H9 (cell line): Measurements from ENCODE around the gene SCRN2. TPM values are rescaled to one million over a fixed set of nuclear protein-coding genes. Genes with fewer than 3 reads are reported as not detected.
A peak's percentile ranks its signal among the peaks of the same experiment; 100 is the strongest.

ENCODE experiments used
- DNase-seq: peaks from one replicate; pipeline ENCODE4 v3.0.0-alpha.2; 2017
- H2AFZ ChIP-seq: one replicate; pipeline ENCODE4 v1.6.1; 2013; ENCODE audit warnings: mild to moderate bottlenecking, low read length, control low read depth, moderate library complexity
- H2AK5ac ChIP-seq: 2 replicates; pipeline ENCODE4 v1.6.1; 2013; ENCODE audit warnings: low read length, control low read depth, mixed read lengths; ENCODE audit not compliant: insufficient read length
- H2BK120ac ChIP-seq: one replicate; pipeline ENCODE4 v1.6.1; 2013; ENCODE audit warnings: low read depth, mild to moderate bottlenecking, low read length, control low read depth, inconsistent platforms; ENCODE audit not compliant: poor library complexity, severe bottlenecking
- H2BK12ac ChIP-seq: 2 replicates; pipeline ENCODE4 v1.6.1; 2013; ENCODE audit warnings: low read length, control low read depth, mixed read lengths, low read depth; ENCODE audit not compliant: insufficient read length
- H2BK15ac ChIP-seq: 2 replicates; pipeline ENCODE4 v1.6.1; 2013; ENCODE audit warnings: low read depth, low read length, control low read depth
- H2BK20ac ChIP-seq: one replicate; pipeline ENCODE4 v1.6.1; 2013; ENCODE audit warnings: low read depth, mild to moderate bottlenecking, low read length, control low read depth, inconsistent platforms; ENCODE audit not compliant: poor library complexity, severe bottlenecking
- H2BK5ac ChIP-seq: 2 replicates; pipeline ENCODE4 v1.6.1; 2013; ENCODE audit warnings: low read length, control low read depth, mixed read lengths; ENCODE audit not compliant: insufficient read length
- H3K14ac ChIP-seq: 2 replicates; pipeline ENCODE4 v1.6.1; 2013; ENCODE audit warnings: low read length, control low read depth; ENCODE audit not compliant: insufficient read depth
- H3K18ac ChIP-seq: 2 replicates; pipeline ENCODE4 v1.6.1; 2013; ENCODE audit warnings: low read depth, mild to moderate bottlenecking, mixed read lengths, low read length, control low read depth; ENCODE audit not compliant: insufficient read length
- H3K23ac ChIP-seq: 2 replicates; pipeline ENCODE4 v1.6.1; 2013; ENCODE audit warnings: low read length, control low read depth, mixed read lengths, low read depth; ENCODE audit not compliant: insufficient read length
- H3K23me2 ChIP-seq: 2 replicates; pipeline ENCODE4 v1.6.1; 2013; ENCODE audit warnings: low read depth, mild to moderate bottlenecking, mixed read lengths, low read length, control low read depth; ENCODE audit not compliant: insufficient read length, poor library complexity, severe bottlenecking
- H3K27ac ChIP-seq: 2 replicates; pipeline ENCODE4 v1.5.1; 2013; ENCODE audit warnings: low read length, control low read depth, mixed read lengths, low read depth; ENCODE audit not compliant: insufficient read length
- H3K27me3 ChIP-seq: 2 replicates; pipeline ENCODE4 v1.6.1; 2013; ENCODE audit warnings: low read length, control low read depth, inconsistent platforms; ENCODE audit not compliant: insufficient read depth
- H3K4ac ChIP-seq: 2 replicates; pipeline ENCODE4 v1.6.1; 2013; ENCODE audit warnings: low read depth, mild to moderate bottlenecking, control low read depth, inconsistent platforms, low read length, moderate library complexity
- H3K4me1 ChIP-seq: 2 replicates; pipeline ENCODE4 v1.6.1; 2013; ENCODE audit warnings: low read length, control low read depth, inconsistent platforms; ENCODE audit not compliant: insufficient read depth
- H3K4me2 ChIP-seq: 2 replicates; pipeline ENCODE4 v1.6.1; 2013; ENCODE audit warnings: low read length, control low read depth, mixed read lengths; ENCODE audit not compliant: insufficient read length, insufficient read depth
- H3K56ac ChIP-seq: 2 replicates; pipeline ENCODE4 v1.6.1; 2013; ENCODE audit warnings: low read depth, mild to moderate bottlenecking, mixed read lengths, low read length, control low read depth; ENCODE audit not compliant: insufficient read length
- H3K79me1 ChIP-seq: 2 replicates; pipeline ENCODE4 v1.6.1; 2013; ENCODE audit warnings: low read depth, mild to moderate bottlenecking, moderate library complexity, low read length, control low read depth, inconsistent platforms; ENCODE audit not compliant: insufficient read depth, poor library complexity, severe bottlenecking
- H3K79me2 ChIP-seq: 2 replicates; pipeline ENCODE4 v1.6.1; 2013; ENCODE audit warnings: low read length, control low read depth, inconsistent platforms; ENCODE audit not compliant: insufficient read depth
- H3K9ac ChIP-seq: 2 replicates; pipeline ENCODE4 v1.6.1; 2013; ENCODE audit warnings: low read length, control low read depth, mixed read lengths; ENCODE audit not compliant: insufficient read length; ENCODE audit errors: extremely low read depth
- H3K9me3 ChIP-seq: one replicate; pipeline ENCODE4 v1.6.1; 2013; ENCODE audit warnings: low read depth, low read length, inconsistent platforms; ENCODE audit not compliant: control insufficient read depth
- H3T11ph ChIP-seq: one replicate; pipeline ENCODE4 v1.6.1; 2013; ENCODE audit warnings: mild to moderate bottlenecking, low read length, control low read depth, inconsistent platforms
- H4K20me1 ChIP-seq: one replicate; pipeline ENCODE4 v1.6.1; 2013; ENCODE audit not compliant: control insufficient read depth, insufficient read length, insufficient read depth
- H4K5ac ChIP-seq: 2 replicates; pipeline ENCODE4 v1.6.1; 2013; ENCODE audit warnings: low read depth, mild to moderate bottlenecking, mixed read lengths, low read length, control low read depth; ENCODE audit not compliant: insufficient read length
- H4K8ac ChIP-seq: replicated peaks from 2 replicates; pipeline ENCODE4 v1.6.1; 2013; ENCODE audit warnings: low read length, control low read depth, mixed read lengths, low read depth; ENCODE audit not compliant: insufficient read length
- H4K91ac ChIP-seq: 2 replicates; pipeline ENCODE4 v1.6.1; 2013; ENCODE audit warnings: low read depth, mild to moderate bottlenecking, moderate library complexity, mixed read lengths, low read length, control low read depth; ENCODE audit not compliant: insufficient read length
- H3K27ac Mint-ChIP-seq, 3 experiments: 2 replicates in 2 of 3; 3 replicates in 1 of 3; pipeline ENCODE4 v1.8.0; 2020 to 2021; ENCODE audit warnings: mixed read lengths in 3 of 3, mild to moderate bottlenecking in 1 of 3, moderate library complexity in 1 of 3
- H3K27me3 Mint-ChIP-seq: 2 replicates; pipeline ENCODE4 v1.8.0; 2021; ENCODE audit warnings: low read depth, mild to moderate bottlenecking, moderate library complexity, mixed read lengths
- H3K36me3 Mint-ChIP-seq, 3 experiments: 2 replicates in 2 of 3; 3 replicates in 1 of 3; pipeline ENCODE4 v1.8.0; 2020 to 2021; ENCODE audit warnings: low read depth in 3 of 3, mixed read lengths in 3 of 3; ENCODE audit not compliant: insufficient read depth in 1 of 3
- H3K4me1 Mint-ChIP-seq, 2 experiments: 2 replicates each; pipeline ENCODE4 v1.8.0; 2020; ENCODE audit warnings: mixed read lengths in 2 of 2
- H3K4me3 Mint-ChIP-seq, 2 experiments: 2 replicates in 1 of 2; 3 replicates in 1 of 2; pipeline ENCODE4 v1.8.0; 2020 to 2021; ENCODE audit warnings: mild to moderate bottlenecking in 2 of 2, mixed read lengths in 2 of 2, moderate library complexity in 1 of 2
- H3K9me3 Mint-ChIP-seq, 2 experiments: 2 replicates in 1 of 2; 3 replicates in 1 of 2; pipeline ENCODE4 v1.8.0; 2020; ENCODE audit warnings: mild to moderate bottlenecking in 2 of 2, mixed read lengths in 2 of 2, moderate library complexity in 1 of 2
- CTCF ChIP-seq: fragments of 200-600 bp; sonication (generic); conservative IDR thresholded peaks from 3 replicates; pipeline ENCODE4 v1.8.0; 2021; ENCODE audit warnings: antibody characterized with exemption, mild to moderate bottlenecking
- WGBS: extraction: QIAGEN DNeasy Blood & Tissue Kit; methylation state at CpG from one replicate; pipeline ENCODE4 v1.1.7; 2013; ENCODE audit warnings: missing lambda C conversion rate, low lambda C conversion rate, mixed read lengths; ENCODE audit not compliant: insufficient read length; ENCODE audit errors: extremely low coverage; 5-methylcytosine and 5-hydroxymethylcytosine counted together
- total RNA-seq: library from RNA; stranded (reverse); gene quantifications from 2 replicates; pipeline ENCODE4 v1.2.1, GENCODE V29; 2021

The SCRN2 gene
- total RNA-seq, 1 experiment from 2014 or later, result 34.0 TPM

- H3K4me1 Mint-ChIP-seq, result peaks cover 6 to 7% of the 10 kb centered on the region in 2 experiments; a peak in 3 of 4 replicates
- Histone ChIP-seq H4K8ac (no peak overlapping the region), H4K91ac (no peak overlapping the region), H3K9ac (no peak overlapping the region), H3K23ac (no peak overlapping the region), H3K9me3 (no peaks in the 10 kb centered on the region), H3K79me1 (no peaks in the 10 kb centered on the region), H2BK20ac (no peak overlapping the region), H3K4me1 (no peaks in the 10 kb centered on the region), H2AK5ac (no peak overlapping the region), H3K4ac (no peak overlapping the region), H3K27ac (no peak overlapping the region), H2BK120ac (no peak overlapping the region), H3K4me2 (no peak overlapping the region), H3K18ac (no peak overlapping the region), H2BK12ac (no peak overlapping the region), H2AFZ (no peak overlapping the region), H3K56ac (no peak overlapping the region), H4K20me1 (no peaks in the 10 kb centered on the region), H2BK5ac (no peak overlapping the region), H3K27me3 (no peaks in the 10 kb centered on the region; the same call in 1 of the 2 replicates), H2BK15ac (no peak overlapping the region), H3K14ac (no peak overlapping the region), H3K79me2 (no peaks in the 10 kb centered on the region), H3T11ph (no peak overlapping the region), H3K23me2 (no peaks in the 10 kb centered on the region), H4K5ac (no peak overlapping the region)
- H3K27ac Mint-ChIP-seq, result no peak overlapping the region
- H3K4me3 Mint-ChIP-seq, result no peak overlapping the region
- WGBS, result no CpG with 5 or more reads among the region's 22 CpGs
- peaks cover 0 to 17% (median 4%) of the 10 kb centered on the region in 3 experiments; a peak in 6 of 7 replicates for H3K36me3 Mint-ChIP-seq
- no peaks in the 10 kb centered on the region; the same call in 1 of the 2 replicates for H3K27me3 Mint-ChIP-seq
- no peak for TF ChIP-seq CTCF
- no peaks in the 10 kb centered on the region; a peak in 1 of 5 replicates for H3K9me3 Mint-ChIP-seq
- peak; percentile 27 for DNase-seq
Measured at GRCh38 chr17:47808830-47809480, 32.1 kb downstream of the SCRN2 start.
